Measurements from ENCODE around the gene ZBTB17. TPM values are rescaled to one million over a fixed set of nuclear protein-coding genes. Genes with fewer than 3 reads are reported as not detected.

Gene ZBTB17
- total and polyA plus RNA-seq, 10 of the 15 experiments (the other 5 are each of a cell fraction or from before 2014, with no cell fraction given), result 0.87 to 59.4 (median 38.7) TPM

GRCh38 chr1:15911927-15912326 is 64.0 kb downstream of the ZBTB17 start:
- H3K27me3 ChIP-seq (replicated peaks in 1 of 2; ENCODE audit: control insufficient read depth in 2 of 2, insufficient read depth in 2 of 2, low read length in 1 of 2), result no peaks in the 10 kb centered on the region
- ChIA-PET CTCF (interaction anchor here (1.4 to 1.7 kb wide), 2 partner anchors 97 to 108 kb away, joined by 3 to 6 read pairs; no protein-coding TSS in a partner anchor), SMC1A (ENCODE audit: uncharacterized antibody, unreplicated experiment) (interaction anchor here (0.9 to 2.5 kb wide), 4 partner anchors 14 to 97 kb away, joined by 3 to 15 read pairs (median 3); partner anchors contain the start of gene ZBTB17), POLR2A (interaction anchor here (1.5 kb wide), 1 partner anchor 17 kb away, joined by 3 read pairs; no protein-coding TSS in a partner anchor), RAD21 (ENCODE audit: unreplicated experiment) (interaction anchor here (0.7 to 1.7 kb wide), 2 partner anchors 96 to 99 kb away, joined by 3 to 6 read pairs; no protein-coding TSS in a partner anchor)
- DNase-seq (ENCODE audit: low read depth, low spot score) (no peak), ATAC-seq (no peak), FAIRE-seq (no peak)
- WGBS (ENCODE audit: insufficient coverage, insufficient replicate concordance, low lambda C conversion rate, missing lambda C conversion rate), result 98% methylated on average over 2 of the region's 2 CpGs
- no peak overlapping the region for H3K9ac ChIP-seq (ENCODE audit: control insufficient read depth, insufficient read depth, low read length)
- no peaks in the 10 kb centered on the region for H3K9me3 ChIP-seq (replicated peaks; ENCODE audit: control insufficient read depth, insufficient read depth, low read length)
- H2AFZ ChIP-seq (ENCODE audit: control insufficient read depth, low read depth, low read length), result no peak overlapping the region
- in situ Hi-C loops (cut with MboI), result no loop called here
- H3K4me1 ChIP-seq (ENCODE audit: control insufficient read depth, insufficient read depth, low read length), result peaks cover 16% of the 10 kb centered on the region
- no peak overlapping the region for H3K4me2 ChIP-seq (ENCODE audit: control insufficient read depth, insufficient read depth)
- no peak overlapping the region for H3K27ac ChIP-seq (ENCODE audit: control insufficient read depth, insufficient read depth)
- H3K4me3 ChIP-seq, result no peak overlapping the region
- intact Hi-C loops (cut with micrococcal nuclease; ENCODE audit: unreplicated experiment), result loop anchor here (10.0 kb wide), 1 partner anchor 97 kb away; no protein-coding TSS in a partner anchor
- BruUV-seq (replicated peaks), result no TSS peak
- H4K20me1 ChIP-seq (ENCODE audit: control insufficient read depth, insufficient read depth), result no peaks in the 10 kb centered on the region
- H3K36me3 ChIP-seq (ENCODE audit: control insufficient read depth in 2 of 2, insufficient read depth in 2 of 2, low read length in 1 of 2), result peaks cover 2 to 25% of the 10 kb centered on the region in 2 experiments
- H3K79me2 ChIP-seq (ENCODE audit: control insufficient read depth, insufficient read depth, low read length), result peaks cover 20% of the 10 kb centered on the region
- TF ChIP-seq WRNIP1 (IDR thresholded peaks at IDR 0.05; ENCODE audit: borderline replicate concordance, low read depth, low read length) (no peak), DPF2 (IDR thresholded peaks at IDR 0.05) (no peak), RCOR1 (conservative IDR thresholded peaks at IDR 0.05; ENCODE audit: low read depth, low read length) (no peak), GABPA (IDR thresholded peaks at IDR 0.05; ENCODE audit: low read depth) (no peak), HSF1 (IDR thresholded peaks at IDR 0.05; ENCODE audit: low read depth, low read length) (no peak), HCFC1 (IDR thresholded peaks at IDR 0.05; ENCODE audit: low read length) (no peak), BRCA1 (IDR thresholded peaks at IDR 0.05; ENCODE audit: low read depth, low read length) (no peak), ZBTB33 (IDR thresholded peaks at IDR 0.05) (no peak), CBFB (IDR thresholded peaks at IDR 0.05; ENCODE audit: low read depth) (no peak), YY1 (IDR thresholded peaks at IDR 0.05; ENCODE audit: low read depth, low read length) (no peak), ZNF384 (IDR thresholded peaks at IDR 0.05; ENCODE audit: borderline replicate concordance, low read depth, low read length) (no peak), STAT1 (conservative IDR thresholded peaks at IDR 0.05) (no peak), EZH2 (IDR thresholded peaks at IDR 0.05; ENCODE audit: borderline replicate concordance, control insufficient read depth, low read depth, low read length) (no peak), IRF3 (IDR thresholded peaks at IDR 0.05) (no peak), NRF1 (conservative IDR thresholded peaks at IDR 0.05; ENCODE audit: low read depth, low read length) (no peak)
